CD4-positive, CD25-positive, alpha-beta regulatory T cell (primary cell): ENCODE results near the gene NCAPD2. TPM values are rescaled to one million over a fixed set of nuclear protein-coding genes. Genes with fewer than 3 reads are reported as not detected.
"Not testable (repeated sequence)": the region's sequence is repeated elsewhere in the genome, so short reads cannot be mapped to it uniquely, and the experiment has no call there.

Source experiments
- ATAC-seq, 2 donors: fragments of 150-1000 bp; cut with Tn5 transposase; one replicate each; pipeline ENCODE4 v1.10.0; 2021; ENCODE audit warnings: low read depth in 2 of 2, moderate number of reproducible peaks in 2 of 2, moderate library complexity in 1 of 2
- DNase-seq, 3 donors: peaks; one replicate each; pipeline versions ENCODE4 v3.0.0 to v3.0.0-alpha.2; 2012 to 2022; ENCODE audit warnings: mixed read lengths in 1 of 3
- H3K27ac ChIP-seq: one replicate; pipeline ENCODE4 v1.7.0; 2013; ENCODE audit warnings: mild to moderate bottlenecking, low read length; ENCODE audit not compliant: insufficient read depth, poor library complexity, severe bottlenecking
- H3K27me3 ChIP-seq: one replicate; pipeline ENCODE4 v1.7.0; 2013; ENCODE audit warnings: low read length; ENCODE audit not compliant: control insufficient read depth, insufficient read depth
- H3K36me3 ChIP-seq: one replicate; pipeline ENCODE4 v1.7.0; 2013; ENCODE audit warnings: mild to moderate bottlenecking, low read length, moderate library complexity; ENCODE audit not compliant: control insufficient read depth, insufficient read depth
- H3K4me1 ChIP-seq: 2 replicates; pipeline ENCODE4 v1.7.0; 2013; ENCODE audit warnings: mild to moderate bottlenecking, low read length; ENCODE audit not compliant: insufficient read depth, control insufficient read depth, poor library complexity, severe bottlenecking
- H3K4me3 ChIP-seq: one replicate; pipeline ENCODE4 v1.7.0; 2013; ENCODE audit warnings: low read depth, mild to moderate bottlenecking, low read length, moderate library complexity
- H3K9me3 ChIP-seq, 2 experiments: 1 replicate in 1 of 2; 2 replicates in 1 of 2; pipeline ENCODE4 v1.7.0; 2013; ENCODE audit warnings: low read length in 2 of 2, mild to moderate bottlenecking in 1 of 2, moderate library complexity in 1 of 2; ENCODE audit not compliant: control insufficient read depth in 2 of 2
- H3K27ac Mint-ChIP-seq, 3 donors: one replicate each; pipeline ENCODE4 v1.8.0; 2020 to 2022; ENCODE audit warnings: mild to moderate bottlenecking in 3 of 3, mixed read lengths in 3 of 3, moderate library complexity in 2 of 3
- H3K27me3 Mint-ChIP-seq: one replicate; pipeline ENCODE4 v1.8.0; 2022; ENCODE audit warnings: mild to moderate bottlenecking, mixed read lengths
- H3K36me3 Mint-ChIP-seq: one replicate; pipeline ENCODE4 v1.8.0; 2020; ENCODE audit warnings: mixed read lengths
- H3K4me1 Mint-ChIP-seq, 4 donors: one replicate each; pipeline ENCODE4 v1.8.0; 2020 to 2022; ENCODE audit warnings: mixed read lengths in 4 of 4, mild to moderate bottlenecking in 1 of 4
- H3K4me3 Mint-ChIP-seq, 4 donors: one replicate each; pipeline ENCODE4 v1.8.0; 2020 to 2022; ENCODE audit warnings: mild to moderate bottlenecking in 4 of 4, mixed read lengths in 4 of 4, moderate library complexity in 3 of 4
- H3K9me3 Mint-ChIP-seq, 7 donors: one replicate each; pipeline ENCODE4 v1.8.0; 2020 to 2022; ENCODE audit warnings: mixed read lengths in 7 of 7, mild to moderate bottlenecking in 3 of 7, moderate library complexity in 2 of 7
- polyA plus RNA-seq, 4 donors: library from polyadenylated mRNA; unstranded; fragments of 300-500 nt; fragmentation: Illumina TruSeq; gene quantifications; one replicate each; pipeline ENCODE4 v1.2.3, GENCODE V29; 2021
- total RNA-seq: library from RNA; stranded (reverse); gene quantifications from one replicate; pipeline ENCODE4 v1.2.3, GENCODE V29; 2022

Gene NCAPD2
- total and polyA plus RNA-seq, 5 donors from 2014 or later = 21.5 to 32.8 (median 26.3) TPM

DNA sequence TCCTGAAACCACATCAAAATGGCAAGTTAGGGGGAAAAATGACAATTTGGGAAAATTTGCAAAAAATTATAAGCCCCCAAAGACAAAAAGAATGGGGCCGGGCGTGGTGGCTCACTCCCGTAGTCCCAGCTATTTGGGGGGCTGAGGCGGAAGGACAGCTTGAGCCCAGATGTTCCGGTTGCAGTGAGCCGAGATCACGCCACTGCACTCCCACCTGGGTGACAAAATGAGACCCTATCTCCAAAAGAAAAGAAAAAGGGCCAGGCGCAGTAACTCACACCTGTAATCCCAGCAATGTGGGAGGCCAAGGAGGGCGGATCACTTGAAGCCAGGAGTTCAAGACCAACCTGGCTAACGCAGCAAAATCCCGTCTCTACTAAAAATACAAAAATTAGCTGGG, 21.4 kb upstream of the NCAPD2 start:
- no peaks in the 10 kb centered on the region for H3K27me3 ChIP-seq
- Mint-ChIP-seq H3K4me1 (peaks cover 10 to 28% (median 22%) of the 10 kb centered on the region in 4 donors), H3K27me3 (peaks cover 14% of the 10 kb centered on the region), H3K27ac (no peak overlapping the region), H3K4me3 (peak overlapping the region in 2 of 4 donors; percentile 91 to 99), H3K9me3 (no peaks in the 10 kb centered on the region), H3K36me3 (no peaks in the 10 kb centered on the region)
- H3K4me3 ChIP-seq = no peak overlapping the region
- no peak for ATAC-seq
- no peak for DNase-seq
- no peaks in the 10 kb centered on the region for H3K36me3 ChIP-seq
- peaks cover 29% of the 10 kb centered on the region for H3K4me1 ChIP-seq
- no peak overlapping the region for H3K27ac ChIP-seq
- no peaks in the 10 kb centered on the region for H3K9me3 ChIP-seq

DNA sequence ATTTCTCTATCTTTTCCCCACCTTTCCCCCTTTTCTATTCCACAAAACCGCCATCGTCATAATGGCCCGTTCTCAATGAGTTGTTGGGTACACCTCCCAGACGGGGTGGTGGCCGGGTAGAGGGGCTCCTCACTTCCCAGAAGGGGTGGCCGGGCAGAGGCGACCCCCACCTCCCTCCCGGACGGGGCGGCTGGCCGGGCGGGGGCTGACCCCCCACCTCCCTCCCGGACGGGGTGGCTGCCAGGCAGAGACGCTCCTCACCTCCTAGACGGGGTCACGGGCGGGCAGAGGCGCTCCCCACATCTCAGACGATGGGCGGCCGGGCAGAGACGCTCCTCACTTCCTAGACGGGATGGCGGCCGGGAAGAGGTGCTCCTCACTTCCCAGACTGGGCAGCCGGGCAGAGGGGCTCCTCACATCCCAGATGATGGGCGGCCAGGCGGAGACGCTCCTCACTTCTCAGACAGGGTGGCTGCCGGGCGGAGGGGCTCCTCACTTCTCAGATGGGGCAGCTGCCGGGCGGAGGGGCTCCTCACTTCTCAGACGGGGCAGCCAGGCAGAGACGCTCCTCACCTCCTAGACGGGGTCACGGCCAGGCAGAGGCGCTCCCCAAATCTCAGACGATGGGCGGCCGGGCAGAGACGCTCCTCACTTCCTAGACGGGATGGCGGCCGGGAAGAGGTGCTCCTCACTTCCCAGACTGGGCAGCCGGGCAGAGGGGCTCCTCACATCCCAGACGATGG, 18.5 kb upstream of the NCAPD2 start:
- not testable (repeated sequence) for H3K27me3 ChIP-seq, ATAC-seq, H3K9me3 Mint-ChIP-seq, H3K4me1 Mint-ChIP-seq, H3K9me3 ChIP-seq, H3K4me3 ChIP-seq, H3K36me3 ChIP-seq, DNase-seq, H3K4me1 ChIP-seq, H3K36me3 Mint-ChIP-seq, H3K4me3 Mint-ChIP-seq, H3K27ac Mint-ChIP-seq, H3K27ac ChIP-seq
- H3K27me3 Mint-ChIP-seq = peaks cover 21% of the 10 kb centered on the region

DNA sequence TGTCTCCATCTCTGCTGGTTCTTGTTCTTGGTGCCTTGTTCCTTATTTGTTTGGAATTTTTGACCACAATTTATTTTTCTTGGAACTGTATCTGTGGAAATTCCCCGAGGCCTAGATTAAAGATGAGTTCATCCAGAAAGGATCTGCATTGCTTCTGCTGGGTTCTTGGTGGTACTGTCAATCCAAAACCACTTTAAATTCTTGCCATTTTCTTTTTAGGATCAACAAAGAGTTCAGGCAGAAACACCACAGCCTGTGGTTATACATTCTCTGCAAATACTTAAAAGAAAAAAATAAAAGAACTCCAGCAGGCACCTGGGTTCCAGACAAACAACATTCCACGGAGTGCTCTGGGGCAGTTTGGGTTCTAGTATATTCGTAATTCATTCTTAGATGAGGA, 17.4 kb upstream of the NCAPD2 start:
- no peak for ATAC-seq
- no peak overlapping the region for H3K27ac Mint-ChIP-seq
- Histone ChIP-seq H3K4me3 (no peak overlapping the region), H3K27me3 (peaks cover 6% of the 10 kb centered on the region), H3K4me1 (no peaks in the 10 kb centered on the region), H3K9me3 (no peaks in the 10 kb centered on the region), H3K36me3 (no peaks in the 10 kb centered on the region), H3K27ac (no peak overlapping the region)
- H3K4me3 Mint-ChIP-seq = no peak overlapping the region
- no peaks in the 10 kb centered on the region for H3K9me3 Mint-ChIP-seq
- no peak for DNase-seq
- H3K27me3 Mint-ChIP-seq = peaks cover 22% of the 10 kb centered on the region
- H3K4me1 Mint-ChIP-seq = peaks cover 0 to 3% (median 0%) of the 10 kb centered on the region in 4 donors
- no peaks in the 10 kb centered on the region for H3K36me3 Mint-ChIP-seq

DNA sequence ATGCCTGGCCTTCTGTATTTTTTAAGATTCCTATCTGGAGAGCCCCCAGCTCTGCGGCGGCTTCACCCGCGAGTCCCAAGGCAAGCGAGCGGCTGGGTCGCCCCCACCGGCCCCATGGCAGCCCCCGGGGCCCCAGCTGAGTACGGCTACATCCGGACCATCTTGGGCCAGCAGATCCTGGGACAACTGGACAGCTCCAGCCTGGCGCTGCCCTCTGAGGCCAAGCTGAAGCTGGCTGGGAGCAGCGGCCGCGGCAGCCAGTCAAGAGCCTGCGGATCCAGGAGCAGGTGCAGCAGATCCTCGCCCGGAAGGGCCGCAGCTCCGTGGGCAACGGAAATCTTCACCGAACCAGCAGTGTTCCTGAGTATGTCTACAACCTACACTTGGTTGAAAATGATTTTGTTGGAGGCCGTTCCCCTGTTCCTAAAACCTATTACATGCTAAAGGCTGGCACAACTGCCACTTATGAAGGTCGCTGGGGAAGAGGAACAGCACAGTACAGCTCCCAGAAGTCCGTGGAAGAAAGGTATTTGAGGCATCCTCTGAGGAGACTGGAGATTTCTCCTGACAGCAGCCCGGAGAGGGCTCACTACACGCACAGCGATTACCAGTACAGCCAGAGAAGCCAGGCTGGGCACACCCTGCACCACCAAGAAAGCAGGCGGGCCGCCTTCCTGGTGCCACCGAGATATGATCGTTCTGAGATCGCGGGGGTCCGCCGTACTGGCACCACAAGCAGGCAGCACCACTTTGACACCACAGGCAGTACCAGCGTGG, 16.1 kb upstream of the NCAPD2 start:
- not testable (repeated sequence) for H3K27me3 ChIP-seq, H3K9me3 Mint-ChIP-seq, H3K9me3 ChIP-seq, H3K27ac Mint-ChIP-seq, H3K4me1 ChIP-seq, ATAC-seq, H3K36me3 Mint-ChIP-seq, H3K27ac ChIP-seq, H3K4me3 Mint-ChIP-seq, H3K4me1 Mint-ChIP-seq, H3K36me3 ChIP-seq, DNase-seq, H3K4me3 ChIP-seq
- peaks cover 25% of the 10 kb centered on the region for H3K27me3 Mint-ChIP-seq

DNA sequence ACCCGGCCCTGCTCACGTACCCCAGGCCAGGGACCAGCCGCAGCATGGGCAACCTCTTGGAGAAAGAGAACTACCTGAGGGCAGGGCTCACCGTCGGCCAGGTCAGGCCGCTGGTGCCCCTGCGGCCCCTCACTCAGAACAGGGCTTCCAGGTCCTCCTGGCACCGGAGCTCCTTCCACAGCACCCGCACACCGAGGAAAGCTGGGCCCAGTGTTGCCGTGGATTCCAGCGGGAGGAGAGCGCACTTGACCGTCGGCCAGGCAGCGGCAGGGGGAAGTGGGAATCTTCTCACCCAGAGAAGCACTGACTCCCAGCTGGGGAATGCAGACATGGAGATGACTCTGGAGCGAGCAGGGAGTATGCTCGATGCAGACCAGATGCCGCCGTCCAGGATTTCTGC, 15.5 kb upstream of the NCAPD2 start:
- Histone ChIP-seq H3K27me3 (peaks cover 6% of the 10 kb centered on the region), H3K4me3 (no peak overlapping the region), H3K27ac (no peak overlapping the region), H3K4me1 (no peaks in the 10 kb centered on the region), H3K36me3 (no peaks in the 10 kb centered on the region), H3K9me3 (no peaks in the 10 kb centered on the region)
- ATAC-seq (no peak), DNase-seq (no peak)
- H3K27me3 Mint-ChIP-seq = peaks cover 30% of the 10 kb centered on the region
- no peak overlapping the region for H3K27ac Mint-ChIP-seq
- H3K9me3 Mint-ChIP-seq = no peaks in the 10 kb centered on the region
- no peaks in the 10 kb centered on the region for H3K4me1 Mint-ChIP-seq
- H3K4me3 Mint-ChIP-seq = no peak overlapping the region
- H3K36me3 Mint-ChIP-seq = no peaks in the 10 kb centered on the region

DNA sequence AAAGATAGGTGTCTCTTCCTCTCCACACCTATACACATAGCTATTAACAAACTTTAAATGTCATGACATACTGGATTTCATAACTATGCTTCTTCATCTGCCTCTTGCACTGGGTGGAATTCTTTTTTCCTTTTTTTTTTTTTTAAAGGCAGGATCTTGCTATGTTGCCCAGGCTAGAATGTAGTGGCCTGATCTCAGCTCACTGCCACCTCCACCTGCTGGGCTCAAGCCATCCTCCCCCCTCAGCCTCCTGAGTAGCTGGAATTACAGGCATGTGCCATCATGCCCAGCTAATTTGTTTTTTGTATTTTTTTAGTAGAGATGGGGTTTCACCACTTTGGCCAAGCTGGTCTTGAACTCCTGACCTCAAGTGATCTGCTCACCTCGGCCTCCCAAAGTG, 5.7 kb upstream of the NCAPD2 start:
- peaks cover 0 to 14% (median 5%) of the 10 kb centered on the region in 4 donors for H3K4me1 Mint-ChIP-seq
- H3K36me3 Mint-ChIP-seq = peaks cover 4% of the 10 kb centered on the region
- no peak for ATAC-seq
- no peaks in the 10 kb centered on the region for H3K9me3 ChIP-seq
- H3K27ac Mint-ChIP-seq = peak overlapping the region in 1 of 3 donors; percentile 32
- peaks cover 9% of the 10 kb centered on the region for H3K27me3 Mint-ChIP-seq
- no peak for DNase-seq
- no peak overlapping the region for H3K27ac ChIP-seq
- H3K9me3 Mint-ChIP-seq = no peaks in the 10 kb centered on the region
- H3K36me3 ChIP-seq = peaks cover 3% of the 10 kb centered on the region
- no peak overlapping the region for H3K4me3 ChIP-seq
- H3K4me3 Mint-ChIP-seq = no peak overlapping the region
- H3K4me1 ChIP-seq = peaks cover 10% of the 10 kb centered on the region
- no peaks in the 10 kb centered on the region for H3K27me3 ChIP-seq

DNA sequence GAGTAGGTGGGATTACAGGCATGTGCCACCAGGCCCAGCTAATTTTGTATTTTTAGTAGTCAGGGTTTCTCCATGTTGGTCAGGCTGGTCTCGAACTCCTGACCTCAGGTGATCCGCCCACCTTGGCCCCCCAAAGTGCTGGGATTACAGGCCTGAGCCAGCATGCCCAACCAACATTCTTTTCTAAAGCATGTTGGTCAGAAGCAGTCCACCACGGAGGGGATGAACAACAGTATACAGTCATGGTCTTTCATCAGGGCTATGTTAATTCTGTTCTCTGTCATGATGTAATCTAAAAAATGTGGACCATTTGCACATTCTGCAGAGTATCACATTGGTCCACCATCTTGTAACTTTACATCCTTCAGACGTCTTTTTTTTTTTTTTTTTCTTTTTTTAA, 4.5 kb upstream of the NCAPD2 start:
- no peaks in the 10 kb centered on the region for H3K9me3 ChIP-seq
- H3K9me3 Mint-ChIP-seq = no peaks in the 10 kb centered on the region
- H3K27me3 Mint-ChIP-seq = peaks cover 5% of the 10 kb centered on the region
- H3K27me3 ChIP-seq = no peaks in the 10 kb centered on the region
- H3K4me1 Mint-ChIP-seq = peaks cover 0 to 17% (median 8%) of the 10 kb centered on the region in 4 donors
- DNase-seq (no peak), ATAC-seq (no peak)
- H3K4me3 Mint-ChIP-seq = no peak overlapping the region
- H3K4me1 ChIP-seq = peaks cover 12% of the 10 kb centered on the region
- H3K27ac ChIP-seq = no peak overlapping the region
- H3K36me3 Mint-ChIP-seq = peaks cover 4% of the 10 kb centered on the region
- H3K4me3 ChIP-seq = no peak overlapping the region
- peaks cover 3% of the 10 kb centered on the region for H3K36me3 ChIP-seq
- no peak overlapping the region for H3K27ac Mint-ChIP-seq
